GM18502 (cell line): ENCODE measurements around the gene BCR.

Source experiments
- ATAC-seq: cut with Tn5 transposase; IDR thresholded peaks from one replicate; pipeline ENCODE4 v1.9.1; 2021; ENCODE audit warnings: mild to moderate bottlenecking; ENCODE audit not compliant: unreplicated experiment, poor library complexity

Gene BCR

DNA sequence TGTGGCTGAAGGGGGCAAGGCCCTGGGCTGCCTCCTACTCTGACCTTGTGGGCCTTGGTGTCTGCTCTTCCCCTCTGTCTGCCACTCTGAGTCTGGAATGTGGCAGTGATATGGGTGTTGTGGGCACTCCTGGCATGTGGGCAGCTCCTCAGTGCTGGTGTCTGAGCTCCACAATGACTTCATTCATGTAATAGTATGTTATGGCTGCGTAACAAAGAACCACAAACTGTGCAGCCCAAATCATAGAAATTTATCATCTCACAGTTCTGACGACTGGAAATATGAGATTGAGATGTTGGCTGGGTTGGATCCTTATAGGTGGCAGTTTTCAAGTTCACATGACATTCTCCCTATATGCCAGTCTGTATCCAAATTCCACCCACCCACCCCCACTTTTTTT, 59.1 kb downstream of the BCR start:
- ATAC-seq: no peak

DNA sequence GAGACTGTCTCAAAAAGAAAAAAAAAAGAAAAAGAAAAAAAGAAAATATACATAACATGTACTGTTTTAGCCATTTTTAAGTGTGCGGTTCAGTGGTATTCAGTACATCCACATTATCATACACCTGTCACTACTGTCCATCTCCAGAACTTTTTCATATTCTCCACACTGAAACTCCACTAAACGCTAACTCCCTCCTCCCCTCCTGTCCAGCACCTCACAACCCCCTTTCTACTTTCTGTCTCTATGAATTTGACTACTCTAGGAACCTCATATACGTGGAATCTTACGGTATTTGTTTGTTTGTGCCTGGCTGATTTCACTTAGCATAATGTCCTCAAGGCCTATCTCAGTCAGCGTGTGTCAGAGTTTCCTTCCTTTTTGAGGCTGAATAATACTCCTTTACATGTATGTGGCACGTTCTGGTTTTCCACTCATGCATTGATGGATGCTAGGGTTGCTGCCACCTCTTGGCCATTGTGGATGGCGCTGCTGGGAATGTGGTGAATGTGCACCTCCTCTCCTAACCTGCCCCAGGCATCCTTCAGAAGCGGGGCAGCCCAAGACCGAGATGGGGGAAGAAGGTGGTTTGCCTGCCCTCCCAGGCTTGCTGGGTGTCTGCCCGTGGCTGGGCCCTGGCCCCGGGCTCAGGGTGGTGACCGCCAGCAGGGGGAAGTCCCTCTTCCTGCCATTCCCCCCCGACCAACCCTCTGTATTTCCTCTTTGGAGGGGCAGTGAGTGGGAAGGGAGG, 60.5 kb downstream of the BCR start:
- ATAC-seq: no peak

DNA sequence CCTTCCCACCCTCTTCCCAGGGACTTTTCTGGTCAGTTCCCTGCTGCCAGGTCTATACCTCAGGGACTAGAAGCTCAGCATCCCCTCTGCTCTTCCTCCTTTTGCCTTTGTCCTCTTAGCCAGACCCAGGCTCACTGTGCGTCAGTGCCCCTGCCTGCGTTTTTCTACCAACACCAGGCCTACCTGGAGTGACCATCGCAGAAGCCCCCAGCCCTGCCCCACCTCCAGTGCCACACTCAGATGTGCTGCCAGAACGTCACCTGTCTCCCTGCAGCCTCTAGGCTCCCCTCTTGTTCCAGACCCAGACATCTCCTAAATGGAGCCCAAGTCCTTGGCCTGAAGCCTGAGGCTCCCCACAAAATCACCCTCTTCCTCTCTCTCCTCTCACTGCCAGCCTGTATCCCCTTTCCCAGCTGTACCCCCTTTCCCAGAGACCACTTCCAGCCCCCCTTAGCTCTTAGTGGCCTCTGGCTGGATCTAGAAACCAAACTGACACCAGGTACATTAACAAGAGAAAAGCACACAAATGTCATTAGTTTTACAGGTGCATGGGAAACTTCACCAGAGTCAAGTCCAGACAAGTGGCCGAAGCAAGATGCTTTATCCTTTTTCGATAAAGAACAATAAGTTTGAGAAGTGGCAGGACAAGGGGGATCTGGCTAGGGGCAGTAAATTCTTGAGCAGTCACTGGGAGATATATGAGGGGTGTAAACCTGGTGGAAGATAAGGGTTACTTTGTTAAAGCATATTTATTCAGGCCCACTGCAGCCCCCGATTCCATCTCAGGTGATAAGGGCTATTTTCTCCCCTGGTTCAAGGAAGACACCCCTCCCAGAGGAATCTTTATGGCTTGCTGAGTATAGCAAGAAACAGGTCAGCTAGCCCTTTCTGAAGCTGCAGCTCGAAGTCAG, 61.5 kb downstream of the BCR start:
- no peak for ATAC-seq

DNA sequence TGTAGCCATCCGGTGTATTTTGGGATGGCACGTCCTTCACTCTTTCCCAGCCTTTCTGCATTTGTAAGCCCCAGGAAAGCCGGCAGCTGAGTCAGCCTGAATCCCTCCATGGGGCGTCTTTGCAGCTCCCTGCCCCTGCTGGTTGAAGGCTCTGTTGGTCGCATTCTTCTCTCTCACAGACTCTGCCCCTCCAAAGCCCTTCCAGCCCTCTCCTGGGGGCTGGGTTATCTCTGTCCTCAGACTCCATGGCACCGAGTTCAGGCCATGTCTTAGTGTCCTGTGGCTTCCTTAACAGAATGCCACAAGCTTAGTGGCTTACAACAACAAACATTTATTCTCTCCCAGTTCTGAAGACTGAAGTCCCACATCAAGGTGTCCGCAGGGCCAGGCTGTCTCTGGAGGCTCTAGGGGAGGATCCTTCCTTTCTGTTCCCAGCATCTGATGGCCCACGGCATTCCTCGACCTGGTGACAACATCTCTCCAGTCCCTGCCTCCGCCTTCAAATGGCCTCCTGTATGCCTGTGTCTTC, 62.2 kb downstream of the BCR start:
- no peak for ATAC-seq

DNA sequence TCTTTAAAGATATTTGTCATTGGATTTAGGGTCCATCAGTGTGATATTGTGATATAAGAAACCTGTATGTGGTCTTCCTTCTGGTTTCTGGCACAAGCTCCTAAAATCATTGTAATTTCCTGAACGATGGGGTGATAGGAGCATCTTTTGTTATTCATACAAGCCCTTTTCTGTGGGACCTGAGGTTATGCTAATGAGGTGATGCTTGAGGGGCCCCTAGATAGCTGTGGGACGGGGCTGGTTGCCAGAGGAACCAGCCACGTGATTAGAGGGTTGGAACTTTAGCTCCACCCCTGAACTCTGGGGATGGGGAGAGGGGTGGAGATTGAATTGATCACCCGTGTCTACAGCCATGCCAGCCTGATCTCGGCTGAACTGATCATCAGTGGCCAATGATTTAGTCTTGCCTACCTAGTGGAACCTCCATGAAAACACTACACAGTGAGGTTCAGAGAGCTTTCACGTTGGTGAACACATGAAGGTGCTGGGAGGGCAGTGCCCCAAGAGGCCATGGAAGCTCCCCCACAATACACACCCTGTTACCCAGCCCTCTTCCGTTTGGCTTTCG, 62.8 kb downstream of the BCR start:
- no peak for ATAC-seq

DNA sequence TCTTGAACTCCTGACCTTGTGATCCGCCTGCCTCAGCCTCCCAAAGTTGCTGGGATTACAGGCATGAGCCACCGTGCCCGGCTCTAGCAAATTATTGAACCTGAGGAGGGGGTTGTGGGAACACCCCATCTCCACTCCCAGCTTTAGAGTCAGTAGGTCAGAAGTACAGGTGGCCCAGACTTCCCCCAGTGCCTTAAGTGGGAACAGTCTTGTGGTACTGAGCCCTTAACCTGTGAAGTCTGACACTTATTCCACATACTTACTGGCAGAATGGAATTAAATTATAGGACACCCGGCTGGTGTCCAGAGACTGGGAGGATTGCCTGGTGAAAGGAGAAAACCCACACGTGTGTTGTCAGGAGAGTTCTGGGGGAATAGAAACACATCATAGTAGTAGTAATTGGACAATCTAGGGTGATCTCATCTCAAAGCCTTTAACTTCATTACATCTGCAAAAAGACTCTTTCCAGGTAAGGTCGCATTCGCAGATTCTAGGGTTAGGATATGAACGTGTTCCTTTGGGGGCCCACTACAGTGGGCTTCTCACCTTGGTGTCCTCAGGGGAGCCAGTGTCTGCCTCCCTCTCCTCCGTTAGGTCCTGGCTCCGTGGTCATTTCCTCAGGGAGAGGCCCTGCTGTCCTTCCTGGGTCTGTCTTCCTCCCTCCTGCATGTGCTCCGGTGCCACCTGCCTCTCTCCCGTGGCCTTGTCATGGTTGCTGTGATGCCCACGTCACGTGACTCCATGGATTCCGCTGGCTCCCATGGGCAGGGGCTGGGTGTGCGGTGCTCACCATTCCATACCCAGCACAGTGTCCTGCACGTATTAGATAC, 63.8 kb downstream of the BCR start:
- ATAC-seq: no peak

DNA sequence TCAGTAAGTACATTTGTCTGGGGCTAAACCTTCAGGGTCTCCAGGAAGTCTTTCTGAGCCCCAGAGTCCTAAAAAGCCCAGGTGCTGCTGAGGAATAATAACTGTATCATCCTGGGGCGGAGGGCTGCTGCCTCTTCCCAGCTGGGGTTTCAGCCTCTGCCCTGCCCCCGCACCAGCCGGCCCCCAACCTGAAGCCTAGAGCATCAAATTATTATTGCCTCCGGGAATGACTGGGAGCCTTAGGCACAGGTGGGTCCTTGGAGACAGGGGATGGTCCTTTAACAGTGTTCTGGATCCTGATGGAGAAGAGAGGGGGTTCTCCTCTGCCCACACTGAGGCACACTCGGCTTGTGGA, 64.4 kb downstream of the BCR start:
- no peak for ATAC-seq

DNA sequence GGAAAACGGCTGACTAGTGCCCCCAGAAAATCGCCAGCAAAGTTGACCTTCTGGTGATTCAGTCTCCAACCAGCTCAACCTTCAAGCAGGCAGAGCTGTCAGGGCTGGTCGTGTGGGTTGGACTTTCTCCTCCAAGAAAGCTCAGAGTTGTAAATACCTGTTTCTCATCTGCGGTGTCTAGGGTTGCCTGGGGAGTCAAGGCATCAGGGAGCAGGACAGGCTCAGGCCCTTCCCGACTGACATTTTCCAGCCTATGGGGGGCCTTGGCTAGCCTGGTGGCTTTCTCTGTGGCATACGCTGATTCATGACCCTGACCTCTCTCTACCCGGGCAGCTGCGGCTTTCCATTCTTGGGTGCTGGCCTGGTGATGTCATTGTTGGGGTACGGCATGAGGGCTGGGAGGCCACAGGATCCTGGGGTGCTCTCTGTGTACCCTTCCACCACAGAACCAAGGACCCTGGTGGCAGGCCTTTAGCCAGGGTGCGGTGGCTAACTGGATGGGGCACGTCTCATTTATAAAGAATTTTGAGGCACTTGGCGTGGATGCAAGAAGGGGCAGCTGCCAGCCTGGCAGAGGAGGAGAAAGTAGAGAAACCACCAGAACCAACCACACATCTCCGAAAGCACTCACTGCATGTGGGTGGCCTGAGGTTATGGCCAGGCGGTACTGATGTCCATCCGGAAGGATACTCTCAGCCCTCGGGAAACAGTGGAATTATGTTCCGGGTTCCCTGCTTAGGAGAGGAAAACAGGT, 64.9 kb downstream of the BCR start:
- no peak for ATAC-seq

DNA sequence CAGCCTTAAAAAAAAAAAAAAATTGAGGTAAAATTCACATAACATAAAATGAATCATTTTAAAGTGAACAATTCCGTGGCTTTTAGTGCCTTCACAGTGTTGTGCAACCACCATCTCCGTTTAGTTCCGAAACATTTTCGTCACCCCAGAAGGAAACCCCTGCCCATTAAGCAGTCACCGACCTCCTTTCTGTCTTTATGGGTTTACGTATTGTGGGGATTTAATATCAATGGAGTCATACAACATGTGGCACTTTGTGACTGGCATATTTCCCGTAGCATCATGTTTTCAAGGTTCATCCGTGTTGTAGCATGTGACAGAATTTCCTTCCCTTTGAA, 65.5 kb downstream of the BCR start:
- ATAC-seq: no peak

DNA sequence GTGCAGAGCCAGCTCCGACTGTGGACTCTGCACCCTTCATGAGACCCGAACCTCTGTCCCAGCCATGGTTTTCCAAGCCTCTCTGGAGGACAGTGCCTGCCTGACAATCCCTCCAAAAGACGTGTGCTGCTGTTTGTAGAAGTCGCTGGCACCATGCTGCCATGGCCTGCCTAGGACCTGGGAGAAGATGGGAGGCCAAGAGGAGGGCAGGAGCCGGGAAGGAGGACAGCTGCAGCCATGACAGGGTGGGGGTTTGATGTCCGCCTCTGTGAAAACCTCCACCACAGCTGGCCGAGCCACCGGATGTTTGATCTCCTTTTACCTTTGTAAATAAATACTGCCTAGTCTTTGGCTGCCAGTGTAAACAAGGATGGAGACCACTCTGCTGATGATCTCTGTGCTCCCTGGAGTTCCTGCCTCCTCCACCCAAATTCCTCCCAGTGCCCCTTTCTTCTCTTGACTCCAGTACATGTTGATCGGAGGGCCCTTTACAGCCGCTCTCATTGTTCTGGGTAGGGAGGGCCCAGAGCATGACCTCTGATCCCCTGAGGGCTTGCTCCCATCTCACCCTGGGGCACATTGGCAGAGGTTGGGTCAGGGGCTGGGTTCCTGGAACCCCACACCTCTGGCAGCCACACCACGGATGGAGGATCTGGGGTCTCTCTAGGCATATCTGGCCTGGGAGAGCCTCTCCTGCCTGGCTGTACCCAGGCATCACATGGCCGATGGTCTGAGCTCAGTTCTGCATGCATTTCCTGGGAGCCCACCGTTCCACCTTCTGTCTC, 66.9 kb downstream of the BCR start:
- no peak for ATAC-seq

DNA sequence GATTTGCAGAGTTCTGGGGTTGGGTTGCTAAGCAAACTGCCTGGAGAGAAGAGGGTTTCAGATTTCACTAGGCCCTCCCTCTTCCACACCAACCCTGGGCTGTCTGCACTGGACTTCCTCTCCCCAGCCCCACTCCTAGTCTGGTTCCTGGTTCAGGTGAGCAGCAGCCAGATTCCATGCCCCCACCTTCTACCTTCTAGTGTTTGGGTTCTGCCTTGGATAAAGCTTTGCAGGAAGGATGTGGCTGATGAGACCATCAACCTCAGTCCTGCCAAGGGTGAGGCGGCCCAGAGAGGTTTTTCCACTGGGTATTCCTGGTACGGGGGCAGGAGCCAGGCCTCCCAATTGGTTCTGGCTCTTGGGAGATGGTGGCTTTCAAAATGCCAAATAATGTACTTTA, 68.3 kb downstream of the BCR start:
- ATAC-seq: no peak

DNA sequence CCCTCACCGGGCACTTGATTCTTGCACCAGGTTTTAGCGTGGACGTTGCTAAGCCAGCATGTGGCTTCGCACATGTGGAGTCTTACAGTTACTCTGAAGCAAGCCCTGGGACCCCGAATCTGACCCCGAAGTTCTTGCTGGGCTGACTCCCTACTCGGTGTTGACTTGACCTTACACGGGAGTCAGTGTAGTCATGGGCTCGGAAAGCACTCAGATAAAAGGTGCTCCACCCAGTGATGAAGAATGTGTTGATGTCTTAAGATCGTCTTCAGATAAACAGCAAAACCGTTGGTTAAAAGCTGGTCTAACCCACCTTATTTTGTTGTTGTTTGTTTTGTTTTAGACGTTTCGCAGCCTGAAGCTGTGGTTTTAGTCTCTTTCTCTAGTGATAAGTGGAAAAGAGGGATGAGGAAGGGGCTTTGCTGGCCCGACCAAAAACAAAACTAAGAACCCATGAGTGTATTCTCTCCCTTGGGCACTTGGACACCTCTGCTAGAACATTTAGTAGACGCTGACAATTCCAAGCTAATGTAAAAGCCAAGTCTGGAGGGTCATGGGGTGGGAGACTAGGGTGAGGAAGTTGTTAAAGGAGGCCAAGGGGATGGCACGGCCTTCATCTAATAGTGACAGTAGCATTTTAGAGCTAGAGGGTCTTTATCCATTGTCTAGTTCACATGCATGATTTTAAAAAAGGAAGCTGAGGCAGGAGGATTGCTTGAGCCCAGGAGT, 69.9 kb downstream of the BCR start:
- no peak for ATAC-seq

DNA sequence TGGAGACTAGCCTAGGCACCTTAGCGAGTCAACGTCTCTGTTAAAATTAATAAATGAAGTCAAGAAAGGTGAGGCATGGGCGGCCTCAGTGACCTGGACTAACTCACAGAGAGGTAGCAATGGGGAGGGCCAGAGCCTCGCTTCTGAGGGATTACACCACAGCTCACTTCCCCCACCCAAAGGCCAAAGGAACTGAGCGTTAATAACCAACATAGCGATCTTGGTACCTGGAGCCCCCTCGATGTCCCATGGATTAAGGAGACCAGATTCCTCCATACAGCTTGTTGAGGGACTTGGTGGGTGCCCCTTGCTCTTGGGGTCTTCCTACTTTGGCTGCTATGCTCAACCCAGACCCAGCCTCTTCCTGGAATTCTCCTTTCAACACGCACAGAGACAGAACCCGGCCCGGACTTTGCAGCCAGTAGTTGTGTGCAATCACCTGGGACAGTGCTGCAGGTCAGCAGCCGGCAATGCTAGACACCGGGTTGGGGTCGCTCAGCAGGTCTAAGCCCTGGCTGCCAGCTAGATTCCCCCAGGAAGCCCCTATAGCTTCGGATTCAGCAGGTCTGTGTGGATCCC, 70.6 kb downstream of the BCR start:
- ATAC-seq: no peak

DNA sequence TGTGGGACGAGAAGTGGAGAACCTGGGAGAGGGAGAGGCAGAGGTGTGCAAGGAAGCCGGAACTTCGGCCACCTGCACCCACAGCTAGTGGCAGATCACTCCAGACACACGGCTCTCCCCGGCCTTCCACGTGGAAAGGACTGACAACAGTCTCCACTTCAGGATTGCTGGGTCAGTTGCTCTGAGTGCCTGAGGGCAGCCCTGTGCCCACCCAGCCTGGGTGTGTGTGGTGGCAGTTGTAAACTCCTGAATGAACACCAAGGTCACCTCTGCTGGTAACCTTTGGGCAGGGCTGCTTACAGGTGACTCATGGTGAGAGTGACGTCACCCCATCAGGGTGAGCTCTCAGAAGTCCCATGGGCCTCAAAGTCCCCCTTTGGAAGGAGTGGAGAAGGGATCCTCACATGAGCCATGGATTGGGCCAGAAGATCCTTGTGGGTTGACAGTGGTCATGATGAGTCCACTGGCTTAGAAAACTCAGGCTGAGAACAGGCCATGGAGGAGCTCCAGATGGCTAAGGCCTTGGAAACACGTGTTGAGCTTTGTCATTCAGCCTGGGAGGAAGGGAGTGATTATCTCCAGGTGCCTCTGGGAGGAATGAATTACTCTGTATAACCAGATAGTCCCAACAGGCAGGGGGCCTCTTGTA, 71.3 kb downstream of the BCR start:
- no peak for ATAC-seq

DNA sequence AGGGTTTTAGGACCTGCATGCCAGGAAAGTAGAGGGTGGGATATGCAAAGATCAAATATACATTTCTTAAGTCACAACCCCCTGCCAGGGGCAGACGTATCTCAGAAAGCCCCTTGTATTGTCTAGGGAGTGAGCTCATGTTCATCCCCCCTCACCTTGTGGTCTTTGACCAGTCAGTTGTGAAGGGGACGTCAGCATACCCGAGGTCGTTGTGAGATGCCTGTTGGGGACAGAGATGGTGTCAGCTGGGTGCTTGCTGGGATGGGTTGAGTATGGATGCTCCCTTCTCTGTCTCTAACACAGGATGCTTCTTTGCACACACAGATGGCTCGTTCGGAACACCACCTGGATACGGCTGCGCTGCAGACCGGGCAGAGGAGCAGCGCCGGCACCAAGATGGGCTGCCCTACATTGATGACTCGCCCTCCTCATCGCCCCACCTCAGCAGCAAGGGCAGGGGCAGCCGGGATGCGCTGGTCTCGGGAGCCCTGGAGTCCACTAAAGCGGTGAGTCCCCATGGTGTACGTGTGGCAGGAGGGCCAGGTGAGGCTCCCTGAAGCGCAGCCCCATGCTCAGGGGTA, 73.3 kb downstream of the BCR start:
- no peak for ATAC-seq

DNA sequence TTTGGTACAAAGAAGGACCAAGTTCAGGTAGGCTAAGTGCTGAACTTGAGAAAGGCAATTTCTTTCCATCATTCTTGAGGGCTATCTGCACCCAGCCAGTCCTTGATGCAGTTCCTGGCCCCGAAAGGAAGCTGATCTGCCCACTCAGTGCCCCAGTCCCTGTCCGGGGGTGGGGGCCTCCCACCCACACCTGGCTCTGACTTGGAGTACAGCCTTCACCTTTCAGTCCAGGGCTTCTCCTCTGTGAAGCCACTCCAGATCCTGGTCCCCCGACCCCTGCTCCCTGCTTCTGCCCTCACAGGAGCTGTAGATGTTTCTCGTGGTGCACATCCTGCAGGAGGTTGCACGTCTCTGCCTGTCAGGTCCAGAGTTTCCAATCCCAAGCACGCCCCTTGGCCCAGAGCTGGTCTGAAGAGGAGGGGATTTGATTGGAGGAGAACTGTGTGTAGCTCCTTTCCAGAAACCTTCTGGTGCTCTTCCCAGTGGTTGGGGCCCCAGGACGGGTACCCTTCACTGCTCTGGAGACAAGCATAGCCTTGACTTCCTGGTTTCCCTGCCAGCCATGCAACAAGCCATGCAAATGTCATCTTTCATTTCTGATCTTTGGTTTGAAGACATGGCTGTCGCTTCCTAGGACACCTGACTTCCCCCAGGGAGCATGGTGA, 75.3 kb downstream of the BCR start:
- no peak for ATAC-seq
